GM12892 (cell line): ENCODE measurements around the gene MEI4.
"Not testable (repeated sequence)": the region's sequence is repeated elsewhere in the genome, so short reads cannot be mapped to it uniquely, and the experiment has no call there.

Source experiments
- POLR2A ChIP-seq: IDR thresholded peaks from 2 replicates; pipeline ENCODE4 v1.6.1; 2011; ENCODE audit warnings: low read depth, low read length, control low read depth
- POLR2AphosphoS5 ChIP-seq: IDR thresholded peaks from 2 replicates; pipeline ENCODE4 v1.6.1; 2011; ENCODE audit warnings: low read depth, low read length, control low read depth
- TAF1 ChIP-seq: IDR thresholded peaks from 2 replicates; pipeline ENCODE4 v1.6.1; 2011; ENCODE audit warnings: low read depth, mild to moderate bottlenecking, control low read depth, low read length, borderline replicate concordance

- TF ChIP-seq POLR2A, POLR2AphosphoS5, TAF1: not testable (repeated sequence)
These were observed 83.2 kb downstream of the MEI4 start for GRCh38 chr6:77736010-77736409.
